HUES6 (cell line): ENCODE results near the gene CUL4A.
A peak's percentile ranks its signal among the peaks of the same experiment; 100 is the strongest.

ENCODE experiments used
- H3K27ac ChIP-seq: 2 replicates; pipeline ENCODE4 v1.7.0; 2013; ENCODE audit warnings: low read depth, mild to moderate bottlenecking, low read length, inconsistent platforms
- H3K27me3 ChIP-seq: 2 replicates; pipeline ENCODE4 v1.6.1; 2013; ENCODE audit warnings: low read length; ENCODE audit not compliant: control insufficient read depth, insufficient read depth
- H3K36me3 ChIP-seq: 2 replicates; pipeline ENCODE4 v1.6.1; 2013; ENCODE audit warnings: low read length; ENCODE audit not compliant: control insufficient read depth, insufficient read depth
- H3K4me1 ChIP-seq: 2 replicates; pipeline ENCODE4 v1.6.1; 2013; ENCODE audit warnings: low read length; ENCODE audit not compliant: control insufficient read depth, insufficient read depth
- H3K4me3 ChIP-seq: 2 replicates; pipeline ENCODE4 v1.5.1; 2013; ENCODE audit warnings: low read depth, low read length
- H3K9ac ChIP-seq: one replicate; pipeline ENCODE4 v1.6.1; 2013; ENCODE audit warnings: mild to moderate bottlenecking, low read length
- H3K9me3 ChIP-seq: 2 replicates; pipeline ENCODE4 v1.6.1; 2013; ENCODE audit warnings: low read depth, low read length; ENCODE audit not compliant: control insufficient read depth, insufficient read depth

The CUL4A gene

DNA sequence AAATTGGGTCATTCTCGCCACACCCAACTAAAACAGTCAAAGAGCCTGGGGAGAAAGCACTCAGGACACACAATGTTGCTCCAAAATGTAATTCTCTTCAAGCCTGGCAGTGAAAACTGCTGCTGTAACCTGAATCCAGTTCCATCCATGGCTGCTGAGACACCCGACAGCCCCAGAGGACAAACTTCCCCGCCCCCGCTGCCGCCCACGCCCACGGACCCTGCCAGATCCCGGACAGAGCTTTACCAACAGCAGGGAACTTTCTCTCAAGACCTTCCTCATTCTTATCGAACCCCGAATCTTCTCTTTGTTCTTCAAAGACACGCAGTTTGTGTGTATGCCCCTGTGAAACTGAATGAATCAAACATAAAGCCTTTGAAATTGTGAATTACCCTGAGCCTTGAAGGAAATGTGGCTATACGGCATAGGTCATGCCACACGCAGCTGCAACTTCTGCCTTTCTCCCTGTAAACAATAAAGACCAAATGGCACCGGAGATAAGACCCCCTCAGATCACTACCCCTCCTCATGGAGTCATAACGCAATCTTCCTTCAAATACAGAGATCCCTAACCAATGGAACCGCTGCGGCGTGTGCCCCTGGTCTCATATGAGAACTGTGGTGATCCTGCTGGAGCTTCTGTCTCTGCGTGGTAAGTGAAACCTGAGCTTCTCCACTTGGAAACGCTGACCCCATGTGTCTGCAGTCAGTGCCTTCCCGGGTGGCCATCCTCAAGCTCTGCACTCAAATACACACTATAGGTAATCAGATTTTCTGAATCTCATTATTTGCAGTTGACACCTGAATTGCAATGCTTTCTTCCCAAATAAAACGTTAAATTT, 82.8 kb downstream of the CUL4A start:
- H3K9ac ChIP-seq = peak overlapping the region; percentile 25
- no peak overlapping the region for H3K27ac ChIP-seq
- peak overlapping the region; percentile 45 for H3K4me3 ChIP-seq

DNA sequence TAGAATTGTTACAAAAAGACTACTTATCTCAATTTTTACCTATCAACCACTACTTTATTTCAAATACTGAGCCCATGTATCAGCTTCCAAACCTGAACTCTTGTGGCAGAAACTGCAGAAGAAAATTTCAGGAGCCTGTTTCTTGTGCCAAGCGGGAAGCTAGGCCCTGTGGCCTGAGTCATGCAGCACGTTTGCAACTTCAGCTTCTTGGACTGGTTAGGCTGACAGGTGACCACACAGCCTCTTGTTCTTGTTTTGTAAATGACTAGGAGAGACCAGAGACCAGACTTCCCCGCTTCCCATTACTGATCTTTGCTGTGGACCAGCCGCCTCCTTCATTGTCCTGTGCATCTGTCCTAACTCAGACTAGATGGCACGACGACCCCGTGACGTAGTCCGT, 84.3 kb downstream of the CUL4A start:
- peaks cover 21% of the 10 kb centered on the region; the same call in 1 of the 2 replicates for H3K27me3 ChIP-seq
- peaks cover 11% of the 10 kb centered on the region; the same call in 1 of the 2 replicates for H3K4me1 ChIP-seq
- no peak overlapping the region for H3K4me3 ChIP-seq
- no peak overlapping the region for H3K9ac ChIP-seq
- H3K9me3 ChIP-seq = 0 out of 2 replicates have a peak, but pooled peaks cover 2% of the 10 kb centered on the region
- H3K27ac ChIP-seq = no peak overlapping the region
- no peaks in the 10 kb centered on the region for H3K36me3 ChIP-seq

More for the DNA sequence above, 82.8 kb downstream of the CUL4A start:
- no peaks in the 10 kb centered on the region for H3K36me3 ChIP-seq
- H3K27me3 ChIP-seq = peaks cover 26% of the 10 kb centered on the region; the same call in 1 of the 2 replicates
- peaks cover 11% of the 10 kb centered on the region for H3K9me3 ChIP-seq
- peaks cover 5% of the 10 kb centered on the region; the same call in 1 of the 2 replicates for H3K4me1 ChIP-seq

DNA sequence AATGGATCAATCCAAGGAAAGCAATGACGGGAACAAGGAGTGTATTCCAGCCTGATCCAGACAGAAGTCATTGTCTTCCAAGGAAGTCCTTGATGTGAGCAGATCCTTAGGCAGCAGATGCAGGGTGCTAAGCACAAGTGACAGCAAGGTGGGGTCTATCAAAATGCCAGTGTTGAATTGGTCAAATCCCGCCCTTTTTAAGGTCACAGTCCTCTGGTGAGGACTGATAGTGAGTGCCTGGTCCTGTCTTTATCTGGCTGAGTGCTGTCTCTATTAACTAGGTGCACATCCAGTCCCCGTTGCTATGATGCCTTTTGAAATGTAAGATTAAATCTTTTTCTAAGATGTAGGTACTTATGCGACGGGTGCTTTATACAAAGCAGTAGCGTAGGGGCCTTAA, 86.4 kb downstream of the CUL4A start:
- Histone ChIP-seq H3K4me1 (peaks cover 11% of the 10 kb centered on the region; the same call in 1 of the 2 replicates), H3K27ac (no peak overlapping the region), H3K9ac (no peak overlapping the region), H3K27me3 (peaks cover 4% of the 10 kb centered on the region; the same call in 1 of the 2 replicates), H3K36me3 (no peaks in the 10 kb centered on the region), H3K9me3 (no peaks in the 10 kb centered on the region), H3K4me3 (no peak overlapping the region)

DNA sequence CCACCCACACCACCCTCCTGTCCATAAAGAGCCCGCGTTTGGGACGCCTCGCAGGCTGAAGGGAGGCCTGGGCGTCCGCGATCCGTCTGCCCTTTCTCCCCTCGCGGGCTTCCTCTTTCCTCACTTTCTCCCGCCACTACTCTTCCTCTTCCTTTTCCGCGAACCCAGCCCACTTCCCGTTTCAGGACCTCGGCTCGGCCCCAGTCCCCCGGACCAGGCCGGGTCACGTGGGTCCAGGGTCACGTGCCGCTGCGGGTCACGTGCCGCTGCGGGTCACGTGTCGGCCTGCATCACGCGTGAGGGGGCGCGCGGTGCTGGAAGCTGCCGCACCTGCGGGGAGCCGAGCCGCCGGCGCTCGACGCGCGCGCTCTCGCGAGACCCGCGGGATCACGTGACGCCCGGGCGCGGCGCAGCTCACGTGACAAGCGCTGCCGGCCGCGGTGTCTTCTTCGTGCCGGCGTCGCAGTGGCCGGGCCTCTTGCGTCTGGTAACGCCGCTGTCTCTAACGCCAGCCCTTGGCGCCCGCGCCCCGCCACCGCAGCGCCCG, 87.5 kb downstream of the CUL4A start, which contains the start of gene LAMP1:
TSS of gene LAMP1 (plus strand) at position 417 of the 547 bp plus-strand sequence. CDS start 196 bp downstream, outside the sequence.
- H3K4me1 ChIP-seq = peaks cover 11% of the 10 kb centered on the region; the same call in 1 of the 2 replicates
- peak within 1 kb of the TSS; percentile 46; the same call in 1 of the 2 replicates for H3K27ac ChIP-seq
- H3K27me3 ChIP-seq = no peaks in the 10 kb centered on the region; the same call in 1 of the 2 replicates
- no peaks in the 10 kb centered on the region for H3K36me3 ChIP-seq
- H3K4me3 ChIP-seq = peak within 1 kb of the TSS; percentile 90
- no peaks in the 10 kb centered on the region for H3K9me3 ChIP-seq
- H3K9ac ChIP-seq = peak within 1 kb of the TSS; percentile 93

DNA sequence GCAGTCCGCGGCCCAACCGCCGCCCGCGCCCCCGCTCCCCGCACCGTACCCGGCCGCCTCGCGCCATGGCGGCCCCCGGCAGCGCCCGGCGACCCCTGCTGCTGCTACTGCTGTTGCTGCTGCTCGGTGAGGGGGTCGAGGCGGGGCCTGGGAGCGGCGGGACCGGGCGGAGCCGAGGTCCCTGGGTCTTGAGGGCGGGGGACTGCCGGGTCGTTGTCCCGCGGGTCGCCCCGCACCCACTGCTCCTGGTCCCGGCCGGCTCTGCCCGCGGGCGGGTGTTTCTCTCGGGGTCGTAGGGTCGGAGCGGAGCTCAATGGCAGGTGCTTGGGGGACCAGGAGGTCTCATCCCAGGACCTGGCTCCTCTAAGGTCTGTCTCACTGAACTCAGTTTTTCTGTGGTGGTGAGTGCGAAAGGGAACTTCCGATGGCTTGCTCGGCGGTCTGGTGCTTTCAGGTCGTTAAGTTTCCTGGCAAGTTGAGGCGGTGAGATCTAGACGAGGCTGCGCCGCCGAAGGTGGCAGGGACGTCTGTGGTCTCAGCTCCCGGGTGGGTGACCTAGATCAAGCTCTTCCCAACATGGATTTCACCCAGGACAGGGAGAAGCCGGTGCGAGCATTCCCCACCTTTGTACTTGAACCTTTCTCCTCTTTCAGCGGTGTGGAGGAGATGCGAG, 88.1 kb downstream of the CUL4A start:
- H3K4me3 ChIP-seq = peak overlapping the region; percentile 90
- H3K4me1 ChIP-seq = peaks cover 7% of the 10 kb centered on the region; the same call in 1 of the 2 replicates
- peak overlapping the region; percentile 46; the same call in 1 of the 2 replicates for H3K27ac ChIP-seq
- peak overlapping the region; percentile 93 for H3K9ac ChIP-seq
- peaks cover under 1% of the 10 kb centered on the region; the same call in 1 of the 2 replicates for H3K36me3 ChIP-seq
- no peaks in the 10 kb centered on the region for H3K9me3 ChIP-seq
- no peaks in the 10 kb centered on the region; the same call in 1 of the 2 replicates for H3K27me3 ChIP-seq

DNA sequence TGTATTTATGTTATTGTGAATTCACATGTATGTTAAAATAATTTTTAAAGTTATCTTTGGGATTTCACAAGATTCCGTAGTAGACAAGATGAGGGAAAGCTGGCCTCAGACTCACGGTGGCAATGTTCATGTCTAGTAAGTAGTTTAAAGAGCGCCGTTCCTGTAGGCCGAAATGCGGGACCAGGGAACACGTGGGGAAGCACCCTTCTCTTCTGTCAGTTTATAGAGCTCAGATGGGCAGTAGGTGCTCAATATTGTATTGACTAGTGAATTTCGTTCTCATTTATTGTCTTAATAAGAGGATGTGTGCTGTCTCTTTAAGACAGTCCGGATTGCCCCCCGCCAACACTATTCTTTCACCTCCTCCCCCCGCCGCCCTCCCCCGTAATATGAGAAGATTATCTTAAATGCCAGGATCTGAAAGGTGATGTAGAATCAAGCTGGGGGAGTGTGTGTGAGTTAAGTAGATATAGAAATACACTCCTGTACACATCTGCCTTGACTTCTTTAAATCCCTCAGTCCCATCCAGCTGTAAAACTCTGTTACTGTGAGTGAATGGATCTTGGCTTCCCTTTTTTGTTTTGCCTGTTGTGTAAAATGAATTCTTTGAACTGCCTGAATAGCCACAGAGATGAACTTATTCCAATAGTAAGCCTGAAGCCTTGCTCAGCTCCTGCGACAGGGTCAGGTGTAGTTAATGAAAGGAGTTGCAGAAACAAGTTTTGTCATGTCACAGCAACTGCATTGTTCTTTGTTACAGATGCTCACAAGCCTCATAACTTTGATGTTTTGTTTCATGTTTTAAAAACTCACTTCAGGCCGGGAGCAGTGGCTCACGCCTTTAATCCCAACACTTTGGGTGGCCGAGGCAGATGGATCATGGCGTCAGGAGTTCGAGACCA, 88.9 kb downstream of the CUL4A start:
- H3K4me1 ChIP-seq = peaks cover 6% of the 10 kb centered on the region; the same call in 1 of the 2 replicates
- H3K4me3 ChIP-seq = peak overlapping the region; percentile 90
- no peaks in the 10 kb centered on the region for H3K9me3 ChIP-seq
- H3K36me3 ChIP-seq = peaks cover 4% of the 10 kb centered on the region; the same call in 1 of the 2 replicates
- H3K9ac ChIP-seq = peak overlapping the region; percentile 93
- no peaks in the 10 kb centered on the region for H3K27me3 ChIP-seq
- H3K27ac ChIP-seq = peak overlapping the region; percentile 46; the same call in 1 of the 2 replicates

DNA sequence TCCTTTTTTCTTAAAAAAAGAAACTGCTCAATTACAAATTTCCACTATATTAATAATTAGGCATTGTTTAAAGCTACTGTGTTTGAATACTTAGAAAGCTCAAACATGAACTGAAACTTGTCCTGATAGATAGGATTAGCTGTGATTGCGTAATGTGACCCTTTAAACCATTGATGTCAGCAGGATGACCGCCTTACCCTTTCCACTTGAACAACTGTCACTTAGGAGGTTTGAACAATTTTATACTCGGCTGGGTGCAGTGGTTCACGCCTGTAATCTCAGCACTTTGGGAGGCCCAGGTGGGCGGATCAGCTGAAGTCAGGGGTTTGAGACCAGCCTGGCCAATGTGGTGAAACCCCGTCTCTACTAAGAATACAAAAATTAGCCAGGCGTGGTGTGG, 90.5 kb downstream of the CUL4A start:
- H3K27ac ChIP-seq = no peak overlapping the region
- H3K9ac ChIP-seq = no peak overlapping the region
- H3K4me3 ChIP-seq = no peak overlapping the region

DNA sequence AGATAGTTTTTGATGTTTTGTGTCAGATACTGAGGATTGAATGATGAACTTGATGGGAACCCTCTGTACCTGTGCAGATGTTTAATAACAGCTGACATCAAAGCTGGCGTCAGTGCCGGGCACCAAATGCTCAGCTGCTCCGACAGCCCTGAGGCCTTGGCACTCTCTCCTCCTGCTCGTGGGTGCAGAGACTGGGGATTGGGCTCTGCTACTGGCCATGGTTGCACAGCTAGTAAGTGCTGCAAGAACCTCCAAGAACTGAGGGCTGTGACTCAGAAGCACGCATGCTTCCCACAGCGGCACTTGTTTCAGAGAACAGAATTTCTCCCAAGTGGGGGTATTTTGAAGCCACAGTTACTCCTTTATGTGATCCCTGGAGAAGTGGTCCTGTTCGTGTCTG, 93.6 kb downstream of the CUL4A start:
- H3K27ac ChIP-seq = no peak overlapping the region
- no peaks in the 10 kb centered on the region for H3K27me3 ChIP-seq
- no peaks in the 10 kb centered on the region for H3K9me3 ChIP-seq
- no peak overlapping the region for H3K4me3 ChIP-seq
- H3K4me1 ChIP-seq = peaks cover 5% of the 10 kb centered on the region; the same call in 1 of the 2 replicates
- H3K36me3 ChIP-seq = peaks cover 10% of the 10 kb centered on the region
- H3K9ac ChIP-seq = no peak overlapping the region

More for the DNA sequence above, 90.5 kb downstream of the CUL4A start:
- Histone ChIP-seq H3K9me3 (no peaks in the 10 kb centered on the region), H3K36me3 (peaks cover 4% of the 10 kb centered on the region; the same call in 1 of the 2 replicates), H3K27me3 (no peaks in the 10 kb centered on the region), H3K4me1 (peaks cover 6% of the 10 kb centered on the region; the same call in 1 of the 2 replicates)

DNA sequence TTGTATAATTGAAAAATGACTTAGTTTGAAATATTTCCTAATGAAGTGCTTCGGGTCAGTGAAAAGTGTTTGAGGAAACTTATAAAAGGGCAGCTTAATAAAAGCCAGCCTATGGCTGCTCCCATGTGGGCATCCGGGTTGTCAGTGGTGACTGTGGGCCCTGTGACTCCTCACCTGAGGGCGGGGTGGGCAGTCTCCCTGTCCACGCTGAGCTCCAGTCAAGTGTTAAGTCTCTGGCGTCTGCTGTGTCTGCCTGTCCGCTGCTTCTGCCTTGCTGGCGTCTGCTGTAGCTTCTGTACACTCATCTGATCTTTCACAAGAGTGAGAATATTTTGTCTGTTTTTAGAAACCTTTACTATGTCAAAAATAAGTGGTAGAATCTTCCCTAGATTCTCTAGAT, 94.7 kb downstream of the CUL4A start:
- Histone ChIP-seq H3K4me3 (no peak overlapping the region), H3K27me3 (no peaks in the 10 kb centered on the region), H3K9me3 (no peaks in the 10 kb centered on the region), H3K36me3 (peaks cover 10% of the 10 kb centered on the region), H3K27ac (no peak overlapping the region), H3K9ac (no peak overlapping the region), H3K4me1 (no peaks in the 10 kb centered on the region)

DNA sequence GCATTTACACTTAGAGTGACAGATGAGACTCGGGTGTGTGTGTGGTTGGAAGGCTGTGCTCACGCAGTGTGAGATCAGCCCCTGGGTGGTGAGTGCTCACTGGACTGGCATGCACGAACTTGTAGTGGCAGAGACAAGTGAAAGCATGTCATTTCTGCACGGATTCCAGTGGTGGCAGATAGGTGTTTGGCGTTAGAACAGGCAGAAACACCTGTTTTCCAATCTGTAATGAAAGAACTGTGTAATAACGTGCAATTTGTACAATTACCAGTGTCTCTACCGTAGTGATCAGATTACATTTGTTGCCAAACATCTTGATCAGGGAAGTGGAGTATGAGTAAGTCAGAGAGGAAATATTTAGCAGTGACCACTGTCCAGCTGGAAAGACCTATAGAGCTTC, 95.8 kb downstream of the CUL4A start:
- Histone ChIP-seq H3K4me1 (no peaks in the 10 kb centered on the region), H3K9ac (no peak overlapping the region), H3K9me3 (no peaks in the 10 kb centered on the region), H3K27me3 (no peaks in the 10 kb centered on the region), H3K36me3 (peaks cover 15% of the 10 kb centered on the region), H3K4me3 (no peak overlapping the region), H3K27ac (no peak overlapping the region)
